ENCODE measurements around the gene TMEM158. TPM values are rescaled to one million over a fixed set of nuclear protein-coding genes. Genes with fewer than 3 reads are reported as not detected.

The TMEM158 gene
- total RNA-seq, 1 experiment from 2014 or later, result 0.82 TPM

DNA sequence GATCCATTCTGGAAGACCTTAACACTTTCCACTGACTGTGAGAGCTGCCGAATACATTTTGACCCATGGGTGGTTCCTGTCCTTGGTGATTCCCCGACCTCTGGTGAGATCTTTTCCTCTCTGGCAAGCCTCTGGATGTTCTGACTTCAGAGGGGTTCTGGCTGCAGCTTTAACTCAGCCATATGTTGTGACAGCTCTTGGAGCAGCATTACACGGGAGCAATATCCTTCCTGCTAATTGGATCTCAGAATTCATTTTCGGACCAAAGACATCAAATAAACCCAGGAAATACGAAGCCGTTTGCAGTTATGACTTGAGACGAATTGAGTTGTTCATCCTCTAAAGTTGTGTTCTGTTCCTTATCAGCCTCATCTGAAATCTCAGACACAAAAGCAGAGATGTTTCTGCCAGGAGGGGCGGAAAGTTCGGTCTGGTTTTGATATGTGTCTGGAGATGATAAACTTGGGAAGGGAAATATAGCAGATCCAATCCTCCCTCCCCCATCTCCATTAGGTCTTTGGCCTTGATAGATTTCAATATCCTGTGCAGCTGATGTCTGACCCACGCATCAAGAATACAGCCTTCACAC, 10.0 kb downstream of the TMEM158 start:
- no TSS peak for BruUV-seq (replicated peaks)
- H3K4me3 Mint-ChIP-seq (ENCODE audit: unreplicated experiment), result no peak overlapping the region
- DNase-seq, result no peak
- no peak overlapping the region for H3K27ac Mint-ChIP-seq (ENCODE audit: unreplicated experiment)
- H3K9me3 Mint-ChIP-seq (ENCODE audit: unreplicated experiment), result no peaks in the 10 kb centered on the region
- H3K36me3 ChIP-seq (ENCODE audit: control insufficient read depth, insufficient read depth, low read length), result no peaks in the 10 kb centered on the region
- H3K9me3 ChIP-seq, result no peaks in the 10 kb centered on the region
- no peaks in the 10 kb centered on the region for H3K27me3 Mint-ChIP-seq (ENCODE audit: insufficient read depth, unreplicated experiment)
- no peaks in the 10 kb centered on the region for H3K27me3 ChIP-seq (replicated peaks; ENCODE audit: control insufficient read depth, insufficient read depth, low read length)
- peaks cover 1% of the 10 kb centered on the region for H3K4me1 ChIP-seq
- CTCF ChIA-PET, result no interaction called here
- TF ChIP-seq CTCF (IDR thresholded peaks at IDR 0.05; ENCODE audit: insufficient read depth in 1 of 2, low read depth in 1 of 2, low read length in 1 of 2, severe bottlenecking in 1 of 2, unreplicated experiment in 1 of 2), result no peak
- intact Hi-C loops (cut with micrococcal nuclease; ENCODE audit: unreplicated experiment), result no loop called here
- H3K4me3 ChIP-seq (ENCODE audit: low read depth, low read length), result no peak overlapping the region
- H3K36me3 Mint-ChIP-seq (ENCODE audit: insufficient read depth, unreplicated experiment), result no peaks in the 10 kb centered on the region
- peaks cover 6% of the 10 kb centered on the region for H3K4me1 Mint-ChIP-seq (ENCODE audit: low read depth, unreplicated experiment)
- POLR2A ChIA-PET, result no interaction called here

GRCh38 chr3:45215466-45215865, 10.6 kb downstream of the TMEM158 start:
- Histone ChIP-seq H3K36me3 (ENCODE audit: control insufficient read depth, insufficient read depth, low read length) (no peaks in the 10 kb centered on the region), H3K4me3 (ENCODE audit: low read depth, low read length) (no peak overlapping the region), H3K27me3 (replicated peaks; ENCODE audit: control insufficient read depth, insufficient read depth, low read length) (no peaks in the 10 kb centered on the region), H3K4me1 (peaks cover 8% of the 10 kb centered on the region), H3K9me3 (no peaks in the 10 kb centered on the region)
- DNase-seq, result no peak
- H3K36me3 Mint-ChIP-seq (ENCODE audit: insufficient read depth, unreplicated experiment), result no peaks in the 10 kb centered on the region
- intact Hi-C loops (cut with micrococcal nuclease; ENCODE audit: unreplicated experiment), result no loop called here
- no peak overlapping the region for H3K4me3 Mint-ChIP-seq (ENCODE audit: unreplicated experiment)
- no peaks in the 10 kb centered on the region for H3K27me3 Mint-ChIP-seq (ENCODE audit: insufficient read depth, unreplicated experiment)
- no peak for TF ChIP-seq CTCF (IDR thresholded peaks at IDR 0.05; ENCODE audit: insufficient read depth in 1 of 2, low read depth in 1 of 2, low read length in 1 of 2, severe bottlenecking in 1 of 2, unreplicated experiment in 1 of 2)
- ChIA-PET CTCF (no interaction called here), POLR2A (no interaction called here)
- no TSS peak for BruUV-seq (replicated peaks)
- peaks cover 13% of the 10 kb centered on the region for H3K4me1 Mint-ChIP-seq (ENCODE audit: low read depth, unreplicated experiment)
- no peak overlapping the region for H3K27ac Mint-ChIP-seq (ENCODE audit: unreplicated experiment)
- H3K9me3 Mint-ChIP-seq (ENCODE audit: unreplicated experiment), result no peaks in the 10 kb centered on the region

DNA sequence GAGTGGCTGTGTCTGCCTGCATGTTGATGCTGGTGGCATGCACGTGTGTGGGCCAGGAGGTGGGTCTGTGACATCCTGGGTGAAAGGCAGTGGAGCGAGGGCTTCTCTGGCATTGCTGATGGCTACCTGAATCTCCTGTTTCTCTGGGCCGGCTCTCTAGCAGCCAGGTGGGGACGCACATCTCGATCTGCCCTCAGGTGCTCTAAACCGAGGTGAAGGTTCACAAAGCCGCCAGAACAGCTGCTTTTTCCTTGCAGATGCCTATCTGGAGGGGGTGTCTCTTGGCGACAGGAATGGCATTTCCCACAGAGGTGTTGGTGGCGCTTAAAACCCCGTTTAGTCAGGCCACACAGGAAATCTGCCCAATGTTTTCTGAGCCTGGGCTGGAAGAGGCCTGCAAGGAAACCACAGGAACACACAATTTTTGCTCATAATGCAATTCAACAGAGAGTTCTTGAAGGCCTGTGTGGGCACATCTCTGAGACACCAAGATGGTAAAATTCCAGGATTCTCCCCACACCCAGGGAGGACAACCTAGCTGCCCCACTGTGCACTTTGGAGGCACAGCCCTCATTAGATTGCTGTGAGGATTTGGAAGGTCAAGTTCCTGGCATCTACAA, 11.9 kb downstream of the TMEM158 start:
- Mint-ChIP-seq H3K4me3 (ENCODE audit: unreplicated experiment) (no peak overlapping the region), H3K36me3 (ENCODE audit: insufficient read depth, unreplicated experiment) (no peaks in the 10 kb centered on the region), H3K27ac (ENCODE audit: unreplicated experiment) (no peak overlapping the region), H3K4me1 (ENCODE audit: low read depth, unreplicated experiment) (peaks cover 15% of the 10 kb centered on the region), H3K9me3 (ENCODE audit: unreplicated experiment) (no peaks in the 10 kb centered on the region), H3K27me3 (ENCODE audit: insufficient read depth, unreplicated experiment) (no peaks in the 10 kb centered on the region)
- ChIA-PET CTCF (no interaction called here), POLR2A (no interaction called here)
- BruUV-seq (replicated peaks), result no TSS peak
- no peak overlapping the region for H3K4me3 ChIP-seq (ENCODE audit: low read depth, low read length)
- TF ChIP-seq CTCF (IDR thresholded peaks at IDR 0.05; ENCODE audit: insufficient read depth in 1 of 2, low read depth in 1 of 2, low read length in 1 of 2, severe bottlenecking in 1 of 2, unreplicated experiment in 1 of 2), result no peak
- no peaks in the 10 kb centered on the region for H3K27me3 ChIP-seq (replicated peaks; ENCODE audit: control insufficient read depth, insufficient read depth, low read length)
- intact Hi-C loops (cut with micrococcal nuclease; ENCODE audit: unreplicated experiment), result loop anchor here (5.0 kb wide), 1 partner anchor 157 kb away; no protein-coding TSS in a partner anchor
- DNase-seq, result no peak
- H3K36me3 ChIP-seq (ENCODE audit: control insufficient read depth, insufficient read depth, low read length), result no peaks in the 10 kb centered on the region
- H3K9me3 ChIP-seq, result no peaks in the 10 kb centered on the region
- H3K4me1 ChIP-seq, result peaks cover 10% of the 10 kb centered on the region
